Esophagus (tissue), 2 donors: ENCODE measurements around the gene CCDC178. TPM values are rescaled to one million over a fixed set of nuclear protein-coding genes. Genes with fewer than 3 reads are reported as not detected.

Experiments used
- H3K27ac ChIP-seq, 2 donors: one replicate each; pipeline ENCODE4 v1.5.1; 2013; ENCODE audit warnings: low read depth in 2 of 2, mild to moderate bottlenecking in 2 of 2, inconsistent platforms in 1 of 2, low read length in 1 of 2, moderate library complexity in 1 of 2
- H3K27me3 ChIP-seq, 2 donors: one replicate each; pipeline ENCODE4 v1.6.1; 2013; ENCODE audit warnings: low read length in 2 of 2, control low read depth in 1 of 2, mild to moderate bottlenecking in 1 of 2; ENCODE audit not compliant: insufficient read depth in 2 of 2, control insufficient read depth in 1 of 2
- H3K36me3 ChIP-seq, 2 donors: one replicate each; pipeline ENCODE4 v1.6.1; 2013; ENCODE audit warnings: low read length in 1 of 2; ENCODE audit not compliant: control insufficient read depth in 2 of 2, insufficient read depth in 2 of 2
- H3K4me1 ChIP-seq, 2 donors: one replicate each; pipeline ENCODE4 v1.6.1; 2013; ENCODE audit warnings: low read length in 1 of 2; ENCODE audit not compliant: control insufficient read depth in 2 of 2, insufficient read depth in 2 of 2
- H3K4me3 ChIP-seq, 2 donors: one replicate each; pipeline ENCODE4 v1.5.1; 2013; ENCODE audit warnings: low read length in 2 of 2, mild to moderate bottlenecking in 2 of 2, low read depth in 1 of 2, moderate library complexity in 1 of 2
- H3K9me3 ChIP-seq, 2 donors: one replicate each; pipeline ENCODE4 v1.6.1; 2013; ENCODE audit warnings: mild to moderate bottlenecking in 2 of 2, low read depth in 1 of 2, low read length in 1 of 2, moderate library complexity in 1 of 2; ENCODE audit not compliant: control insufficient read depth in 2 of 2, insufficient read depth in 1 of 2
- WGBS, 2 donors: extraction: QIAGEN DNeasy Blood & Tissue Kit; methylation state at CpG; one replicate each; pipeline ENCODE4 v1.1.7; 2013; 5-methylcytosine and 5-hydroxymethylcytosine counted together
- polyA plus RNA-seq, 2 donors: library from polyadenylated mRNA; stranded (reverse); fragments of 200-250 nt; gene quantifications; one replicate each; pipeline ENCODE4 v1.2.3, GENCODE V29; 2013
- donor health status: healthy with polysubstance abuse.
- donor health status: Bipolar disorder and iron deficiency.

Gene CCDC178
- polyA plus RNA-seq, 2 donors, result 0.24 to 0.34 TPM

DNA sequence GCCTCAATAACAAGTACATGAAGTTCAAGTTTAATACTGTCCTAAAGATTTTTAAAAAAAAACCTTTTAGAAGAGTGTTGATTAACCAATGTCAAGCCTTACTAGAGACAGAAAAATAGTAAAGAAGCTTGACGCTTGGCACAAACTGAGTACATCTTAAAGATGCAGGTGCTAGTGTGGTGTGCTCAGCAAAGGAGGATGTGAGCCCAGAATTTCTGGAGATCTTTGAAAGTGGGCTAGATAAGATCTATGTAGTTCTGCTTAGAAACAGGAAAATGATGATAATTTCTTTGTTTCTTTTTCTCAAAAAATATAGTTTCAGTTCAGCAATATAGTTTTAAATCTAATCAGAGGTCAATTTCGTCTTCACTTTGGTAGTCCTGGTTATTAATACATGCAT, 549.4 kb downstream of the CCDC178 start:
- no peak overlapping the region for H3K4me3 ChIP-seq
- H3K27ac ChIP-seq, result no peak overlapping the region
- H3K9me3 ChIP-seq, result peaks cover 0 to under 1% of the 10 kb centered on the region in 2 donors
- WGBS, 2 donors, result 79 to 82% methylated on average over 2 of the region's 2 CpGs
- no peaks in the 10 kb centered on the region for H3K27me3 ChIP-seq
- no peaks in the 10 kb centered on the region for H3K36me3 ChIP-seq
- no peaks in the 10 kb centered on the region for H3K4me1 ChIP-seq

- Histone ChIP-seq H3K27ac (no peak overlapping the region), H3K27me3 (no peaks in the 10 kb centered on the region), H3K4me1 (no peaks in the 10 kb centered on the region), H3K4me3 (no peak overlapping the region), H3K9me3 (no peaks in the 10 kb centered on the region), H3K36me3 (no peaks in the 10 kb centered on the region)
- WGBS, 2 donors, result 86 to 91% methylated on average over 8 of the region's 8 CpGs
These were observed 550.6 kb downstream of the CCDC178 start for GRCh38 chr18:32889615-32890593.

GRCh38 chr18:32888306-32888705, 552.2 kb downstream of the CCDC178 start:
- Histone ChIP-seq H3K27me3 (no peaks in the 10 kb centered on the region), H3K4me1 (no peaks in the 10 kb centered on the region), H3K36me3 (no peaks in the 10 kb centered on the region), H3K27ac (no peak overlapping the region), H3K9me3 (no peaks in the 10 kb centered on the region), H3K4me3 (no peak overlapping the region)
- whole genome bisulfite sequencing, 2 donors, result 82 to 88% methylated on average over 2 of the region's 2 CpGs

Other genes starting within 250 kb of the CCDC178 start
- under 1 TPM; 0.02 to 0.06 TPM for gene ASXL3, start 137.5 kb upstream of the CCDC178 start, polyA plus RNA-seq